Keratinocyte (primary cell): ENCODE results near the gene FBXO46.

Experiments
- EZH2 ChIP-seq: IDR thresholded peaks from one replicate; pipeline ENCODE4 v1.6.1; 2012; ENCODE audit warnings: inconsistent platforms, mild to moderate bottlenecking, low read length, moderate library complexity
- TF ChIP-seq, protein P1 (sequence below), 3 experiments: IDR thresholded peaks in 1 of 3; conservative IDR thresholded peaks in 1 of 3; optimal IDR thresholded peaks in 1 of 3; 2 replicates in 2 of 3; 3 replicates in 1 of 3; pipeline versions ENCODE3 to v1.5.1; 2011; ENCODE audit warnings: low read length in 3 of 3, mild to moderate bottlenecking in 3 of 3, moderate library complexity in 2 of 3, control low read depth in 1 of 3, inconsistent platforms in 1 of 3; ENCODE audit not compliant: insufficient read depth in 2 of 3; ENCODE audit errors: extremely low read depth in 1 of 3

DNA sequence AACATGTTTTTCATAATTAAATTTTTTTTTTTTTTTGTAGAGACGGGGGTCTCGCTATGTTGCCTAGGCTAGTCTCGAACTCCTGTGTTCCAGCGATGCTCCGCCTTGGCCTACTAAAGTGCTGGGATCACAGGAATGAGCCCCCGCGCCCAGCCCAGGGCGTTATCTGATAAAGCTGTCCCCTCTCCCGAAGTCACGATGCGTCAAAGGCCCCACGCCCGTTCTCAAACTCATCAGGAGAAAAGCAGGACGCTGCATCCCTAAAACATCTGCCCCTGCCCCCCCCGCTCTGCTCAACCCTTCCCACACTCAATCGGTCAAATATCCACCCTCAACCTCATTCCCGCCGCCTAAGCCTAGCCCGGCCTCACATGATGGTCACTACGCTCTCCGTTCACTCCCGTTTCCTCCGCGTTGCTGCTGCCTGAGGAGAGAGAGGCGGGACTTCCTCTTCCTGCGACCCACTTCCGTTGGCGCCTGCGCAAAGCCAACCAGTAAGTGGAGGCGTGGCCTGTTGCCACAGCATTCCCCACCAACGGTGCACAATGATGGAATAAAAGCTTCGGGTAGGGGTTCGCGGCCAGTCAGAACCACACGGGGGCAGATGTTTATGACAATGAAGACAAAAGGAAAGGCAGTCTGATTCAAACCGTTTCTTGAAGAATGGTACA lies 39.0 kb downstream of the FBXO46 start, which contains the start of gene SNRPD2:
- TF ChIP-seq, protein P1, sequence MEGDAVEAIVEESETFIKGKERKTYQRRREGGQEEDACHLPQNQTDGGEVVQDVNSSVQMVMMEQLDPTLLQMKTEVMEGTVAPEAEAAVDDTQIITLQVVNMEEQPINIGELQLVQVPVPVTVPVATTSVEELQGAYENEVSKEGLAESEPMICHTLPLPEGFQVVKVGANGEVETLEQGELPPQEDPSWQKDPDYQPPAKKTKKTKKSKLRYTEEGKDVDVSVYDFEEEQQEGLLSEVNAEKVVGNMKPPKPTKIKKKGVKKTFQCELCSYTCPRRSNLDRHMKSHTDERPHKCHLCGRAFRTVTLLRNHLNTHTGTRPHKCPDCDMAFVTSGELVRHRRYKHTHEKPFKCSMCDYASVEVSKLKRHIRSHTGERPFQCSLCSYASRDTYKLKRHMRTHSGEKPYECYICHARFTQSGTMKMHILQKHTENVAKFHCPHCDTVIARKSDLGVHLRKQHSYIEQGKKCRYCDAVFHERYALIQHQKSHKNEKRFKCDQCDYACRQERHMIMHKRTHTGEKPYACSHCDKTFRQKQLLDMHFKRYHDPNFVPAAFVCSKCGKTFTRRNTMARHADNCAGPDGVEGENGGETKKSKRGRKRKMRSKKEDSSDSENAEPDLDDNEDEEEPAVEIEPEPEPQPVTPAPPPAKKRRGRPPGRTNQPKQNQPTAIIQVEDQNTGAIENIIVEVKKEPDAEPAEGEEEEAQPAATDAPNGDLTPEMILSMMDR (optimal IDR thresholded peaks at IDR 0.05 in 1 of 3, IDR thresholded peaks at IDR 0.05 in 1 of 3, conservative IDR thresholded peaks at IDR 0.05 in 1 of 3; ENCODE audit: extremely low read depth in 1 of 3, insufficient read depth in 2 of 3, low read length in 3 of 3), result no peak
- no peak for TF ChIP-seq EZH2
